ENCODE measurements around the gene TNS3.
"Not testable (repeated sequence)": the region's sequence is repeated elsewhere in the genome, so short reads cannot be mapped to it uniquely, and the experiment has no call there.

Gene TNS3

GRCh38 chr7:47542051-47542450 is 39.9 kb downstream of the TNS3 start:
- H3K4me3 ChIP-seq (ENCODE audit: control insufficient read depth, low read depth, low read length): no peak overlapping the region
- DNase-seq (ENCODE audit: low read depth): no peak
- TF ChIP-seq CTCF (IDR thresholded peaks at IDR 0.05; ENCODE audit: control insufficient read depth, insufficient read depth, low read depth, low read length, missing control alignments): no peak

- not testable (repeated sequence) for DNase-seq (ENCODE audit: low read depth); H3K4me3 ChIP-seq (ENCODE audit: control insufficient read depth, low read depth, low read length)
These were observed 40.4 kb downstream of the TNS3 start for GRCh38 chr7:47541485-47541884.

GRCh38 chr7:47540387-47541350 is 41.2 kb downstream of the TNS3 start:
- TF ChIP-seq CTCF (IDR thresholded peaks at IDR 0.05; ENCODE audit: control insufficient read depth, insufficient read depth, low read depth, low read length, missing control alignments): no peak
- H3K4me3 ChIP-seq (ENCODE audit: control insufficient read depth, low read depth, low read length): no peak overlapping the region
- DNase-seq (ENCODE audit: low read depth): no peak

GRCh38 chr7:47540053-47540386 is 41.9 kb downstream of the TNS3 start:
- no peak overlapping the region for H3K4me3 ChIP-seq (ENCODE audit: control insufficient read depth, low read depth, low read length)
- DNase-seq (ENCODE audit: low read depth): no peak
- TF ChIP-seq CTCF (IDR thresholded peaks at IDR 0.05; ENCODE audit: control insufficient read depth, insufficient read depth, low read depth, low read length, missing control alignments): no peak

- TF ChIP-seq CTCF (IDR thresholded peaks at IDR 0.05; ENCODE audit: control insufficient read depth, insufficient read depth, low read depth, low read length, missing control alignments): no peak
- H3K4me3 ChIP-seq (ENCODE audit: control insufficient read depth, low read depth, low read length): no peak overlapping the region
- no peak for DNase-seq (ENCODE audit: low read depth)
These were observed 42.4 kb downstream of the TNS3 start for GRCh38 chr7:47539398-47540052.

- no peak for TF ChIP-seq CTCF (IDR thresholded peaks at IDR 0.05; ENCODE audit: control insufficient read depth, insufficient read depth, low read depth, low read length, missing control alignments)
- H3K4me3 ChIP-seq (ENCODE audit: control insufficient read depth, low read depth, low read length): no peak overlapping the region
- DNase-seq (ENCODE audit: low read depth): no peak
These were observed 43.0 kb downstream of the TNS3 start for GRCh38 chr7:47538846-47539311.
